ENCODE results near the gene DGKH. TPM values are rescaled to one million over a fixed set of nuclear protein-coding genes. Genes with fewer than 3 reads are reported as not detected.
"Not testable (repeated sequence)": the region's sequence is repeated elsewhere in the genome, so short reads cannot be mapped to it uniquely, and the experiment has no call there.

Gene DGKH
- total RNA-seq, 1 donor from 2014 or later = 17.9 TPM

DNA sequence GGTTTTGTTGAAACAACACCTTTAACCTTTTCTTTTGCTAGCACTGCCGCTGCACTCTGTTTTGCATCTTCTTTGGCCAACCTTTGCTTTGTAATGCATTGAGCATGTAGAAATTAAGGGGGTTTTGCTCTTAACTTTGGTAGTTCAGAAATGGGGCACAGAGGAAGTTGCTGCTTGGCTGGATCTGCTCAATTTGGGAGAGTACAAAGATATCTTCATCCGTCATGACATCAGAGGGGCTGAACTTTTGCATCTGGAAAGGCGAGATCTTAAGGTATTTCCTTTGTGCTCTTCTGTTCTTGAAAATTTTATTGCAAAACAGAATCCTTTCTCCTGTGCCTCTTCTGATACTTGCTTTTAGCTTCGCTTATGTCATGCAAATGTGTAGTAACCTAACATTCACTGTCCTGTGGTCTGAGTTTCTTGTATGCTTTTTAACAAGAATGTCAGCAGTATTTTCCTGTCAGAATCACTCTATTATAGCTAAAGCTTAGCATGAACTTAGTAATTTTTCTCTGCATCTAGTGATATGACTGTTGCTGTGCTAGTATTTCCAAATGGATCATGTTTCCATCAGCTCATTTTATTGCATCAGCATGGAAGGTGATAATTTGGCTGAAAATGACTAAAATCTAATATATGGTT is 172.8 kb downstream of the DGKH start:
- Histone ChIP-seq H3K4me3 (ENCODE audit: low read depth, low read length) (no peak overlapping the region), H3K36me3 (ENCODE audit: control insufficient read depth, insufficient read depth, low read length) (no peaks in the 10 kb centered on the region), H3K27me3 (ENCODE audit: control insufficient read depth, insufficient read depth, low read length) (no peaks in the 10 kb centered on the region)
- no peak for TF ChIP-seq CTCF (IDR thresholded peaks at IDR 0.05; ENCODE audit: insufficient read depth, low read length, poor library complexity, severe bottlenecking)
- no peak for DNase-seq (ENCODE audit: low read depth)

DNA sequence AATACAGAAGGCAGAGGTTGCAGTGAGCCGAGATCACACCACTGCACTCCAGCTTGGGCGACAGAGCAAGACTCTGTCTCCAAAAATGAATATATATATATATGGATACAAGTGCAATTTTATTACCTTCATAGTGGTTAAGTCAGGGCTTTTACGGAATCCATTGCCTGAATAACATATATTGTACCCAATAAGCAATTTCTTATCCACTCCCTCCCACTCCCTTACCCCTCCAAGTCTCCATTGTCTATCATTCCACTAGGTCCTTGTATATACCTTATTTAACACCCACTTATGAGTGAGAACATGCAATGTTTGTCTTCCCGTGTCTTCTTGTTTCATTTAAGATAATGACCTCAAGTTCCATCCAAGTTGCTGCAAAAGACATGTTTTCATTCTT is 175.2 kb downstream of the DGKH start:
- no peak for TF ChIP-seq CTCF (IDR thresholded peaks at IDR 0.05; ENCODE audit: insufficient read depth, low read length, poor library complexity, severe bottlenecking)
- Histone ChIP-seq H3K4me3 (ENCODE audit: low read depth, low read length) (no peak overlapping the region), H3K27me3 (ENCODE audit: control insufficient read depth, insufficient read depth, low read length) (no peaks in the 10 kb centered on the region), H3K36me3 (ENCODE audit: control insufficient read depth, insufficient read depth, low read length) (no peaks in the 10 kb centered on the region)
- no peak for DNase-seq (ENCODE audit: low read depth)

- Histone ChIP-seq H3K27me3 (ENCODE audit: control insufficient read depth, insufficient read depth, low read length) (no peaks in the 10 kb centered on the region), H3K4me3 (ENCODE audit: low read depth, low read length) (no peak overlapping the region), H3K36me3 (ENCODE audit: control insufficient read depth, insufficient read depth, low read length) (peaks cover 1% of the 10 kb centered on the region)
- no peak for TF ChIP-seq CTCF (IDR thresholded peaks at IDR 0.05; ENCODE audit: insufficient read depth, low read length, poor library complexity, severe bottlenecking)
- no peak for DNase-seq (ENCODE audit: low read depth)
Observed at GRCh38 chr13:42225051-42225450, 176.6 kb downstream of the DGKH start.

DNA sequence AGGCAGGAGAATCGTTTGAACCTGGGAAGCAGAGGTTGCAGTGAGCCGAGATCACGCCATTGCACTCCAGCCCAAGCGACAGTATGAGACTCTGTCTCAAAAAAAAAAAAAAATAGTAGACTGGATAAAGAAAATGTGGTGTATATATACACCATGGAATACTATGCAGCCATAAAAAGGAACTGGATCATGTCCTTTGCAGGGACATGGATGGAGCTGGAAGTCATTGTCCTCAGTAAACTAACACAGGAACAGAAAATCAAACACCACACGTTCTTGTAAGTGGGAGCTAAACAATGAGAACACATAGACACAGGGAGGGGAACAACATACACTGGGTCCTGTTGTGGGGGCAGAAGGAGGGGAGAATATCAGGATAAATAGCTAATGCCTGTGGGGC is 178.3 kb downstream of the DGKH start:
- H3K27me3 ChIP-seq (ENCODE audit: control insufficient read depth, insufficient read depth, low read length); DNase-seq (ENCODE audit: low read depth); H3K4me3 ChIP-seq (ENCODE audit: low read depth, low read length); H3K36me3 ChIP-seq (ENCODE audit: control insufficient read depth, insufficient read depth, low read length): not testable (repeated sequence)

DNA sequence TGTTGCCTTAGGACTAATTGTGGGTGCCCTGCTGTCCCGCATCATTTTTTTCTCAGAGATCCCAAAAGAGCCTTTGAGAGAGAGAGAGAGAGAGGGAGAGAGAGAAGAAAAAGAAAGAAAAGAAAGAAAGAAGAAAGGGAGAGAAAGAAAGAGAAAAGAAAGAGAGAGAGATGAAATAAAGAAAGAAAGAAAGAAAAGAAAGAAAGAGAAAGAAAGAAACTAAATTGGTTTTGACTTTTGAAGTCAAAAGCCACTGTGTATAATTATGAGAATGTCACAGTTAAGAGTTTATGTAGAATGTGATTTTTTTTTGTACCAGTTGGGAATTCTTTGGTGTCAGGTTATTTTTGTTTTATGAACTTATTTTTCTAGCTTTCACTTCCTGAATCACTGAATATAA is 180.1 kb downstream of the DGKH start:
- DNase-seq (ENCODE audit: low read depth) = no peak
- Histone ChIP-seq H3K36me3 (ENCODE audit: control insufficient read depth, insufficient read depth, low read length) (peaks cover 1% of the 10 kb centered on the region), H3K4me3 (ENCODE audit: low read depth, low read length) (no peak overlapping the region), H3K27me3 (ENCODE audit: control insufficient read depth, insufficient read depth, low read length) (no peaks in the 10 kb centered on the region)
- TF ChIP-seq CTCF (IDR thresholded peaks at IDR 0.05; ENCODE audit: insufficient read depth, low read length, poor library complexity, severe bottlenecking) = no peak

GRCh38 chr13:42229287-42229686 is 180.8 kb downstream of the DGKH start:
- H3K4me3 ChIP-seq (ENCODE audit: low read depth, low read length) = no peak overlapping the region
- no peak for DNase-seq (ENCODE audit: low read depth)
- no peak for TF ChIP-seq CTCF (IDR thresholded peaks at IDR 0.05; ENCODE audit: insufficient read depth, low read length, poor library complexity, severe bottlenecking)
- H3K27me3 ChIP-seq (ENCODE audit: control insufficient read depth, insufficient read depth, low read length) = no peaks in the 10 kb centered on the region
- peaks cover 1% of the 10 kb centered on the region for H3K36me3 ChIP-seq (ENCODE audit: control insufficient read depth, insufficient read depth, low read length)

All from kidney epithelial cell (primary cell).